HepG2 (cell line): Measurements from ENCODE around the gene FER1L5. TPM values are rescaled to one million over a fixed set of nuclear protein-coding genes. Genes with fewer than 3 reads are reported as not detected.

Experiments used
- ARID2 ChIP-seq: sonication (generic); formaldehyde crosslinking; IDR thresholded peaks from 2 replicates; pipeline ENCODE4 v1.8.1; 2022; ENCODE audit warnings: mild to moderate bottlenecking, missing genetic modification reagents, borderline replicate concordance
- BRCA1 ChIP-seq: sonication (generic); formaldehyde crosslinking; IDR thresholded peaks from 2 replicates; pipeline ENCODE4 v1.4.0; 2020; ENCODE audit warnings: missing genetic modification reagents
- DMTF1 ChIP-seq: sonication (generic); formaldehyde crosslinking; IDR thresholded peaks from 2 replicates; pipeline ENCODE4 v1.4.0; 2020; ENCODE audit warnings: mild to moderate bottlenecking, missing genetic modification reagents
- HES4 ChIP-seq: sonication (generic); formaldehyde crosslinking; IDR thresholded peaks from 2 replicates; pipeline ENCODE4 v1.9.0; 2021; ENCODE audit warnings: mild to moderate bottlenecking, missing genetic modification reagents, borderline replicate concordance
- HMGA1 ChIP-seq: sonication (generic); formaldehyde crosslinking; conservative IDR thresholded peaks from 2 replicates; pipeline ENCODE4 v1.4.0; 2020; ENCODE audit warnings: missing genetic modification reagents
- KLF16 ChIP-seq, 2 experiments: sonication (generic) in 1 of 2; formaldehyde crosslinking in 1 of 2; IDR thresholded peaks; 2 replicates each; pipeline versions ENCODE4 v1.6.1 to v1.8.0; 2016 to 2023; ENCODE audit warnings: missing genetic modification reagents in 2 of 2, missing compliant biosample characterization in 1 of 2
- RFXAP ChIP-seq: sonication (generic); formaldehyde crosslinking; IDR thresholded peaks from 2 replicates; pipeline ENCODE4 v1.4.0; 2020; ENCODE audit warnings: missing genetic modification reagents, borderline replicate concordance
- U2AF2 ChIP-seq: fragments of 200-400 bp; formaldehyde crosslinking; IDR thresholded peaks from 2 replicates; pipeline ENCODE4 v1.6.1; 2017; ENCODE audit warnings: low read depth, mild to moderate bottlenecking, low read length
- ZHX2 ChIP-seq, 2 experiments: sonication (generic) in 1 of 2; formaldehyde crosslinking in 1 of 2; IDR thresholded peaks; 2 replicates each; pipeline versions ENCODE4 v1.6.1 to v1.9.0; 2014 to 2022; ENCODE audit warnings: antibody characterized with exemption in 1 of 2, borderline replicate concordance in 1 of 2, inconsistent platforms in 1 of 2, low read depth in 1 of 2, missing genetic modification reagents in 1 of 2
- ZNF224 ChIP-seq: sonication (generic); formaldehyde crosslinking; IDR thresholded peaks from 2 replicates; pipeline ENCODE4 v1.5.0; 2020; ENCODE audit warnings: mild to moderate bottlenecking, missing genetic modification reagents
- ZNF264 ChIP-seq: sonication (generic); formaldehyde crosslinking; IDR thresholded peaks from 2 replicates; pipeline ENCODE4 v1.4.0; 2020; ENCODE audit warnings: missing genetic modification reagents
- ZNF430 ChIP-seq: sonication (generic); formaldehyde crosslinking; IDR thresholded peaks from 2 replicates; pipeline ENCODE4 v1.9.0; 2021; ENCODE audit warnings: mild to moderate bottlenecking, missing genetic modification reagents
- ZNF484 ChIP-seq: sonication (generic); formaldehyde crosslinking; IDR thresholded peaks from 2 replicates; pipeline ENCODE4 v1.5.1; 2020; ENCODE audit warnings: mild to moderate bottlenecking, low read depth, missing genetic modification reagents, borderline replicate concordance
- ZNF572 ChIP-seq: sonication (generic); formaldehyde crosslinking; IDR thresholded peaks from 2 replicates; pipeline ENCODE4 v1.5.1; 2020; ENCODE audit warnings: mild to moderate bottlenecking, missing genetic modification reagents
- ZNF597 ChIP-seq: sonication (generic); formaldehyde crosslinking; IDR thresholded peaks from 2 replicates; pipeline ENCODE4 v1.5.0; 2020; ENCODE audit warnings: missing genetic modification reagents
- ZNF7 ChIP-seq: IDR thresholded peaks from 2 replicates; pipeline ENCODE4 v1.6.1; 2016; ENCODE audit warnings: missing biosample characterization, missing genetic modification reagents
- ZNF747 ChIP-seq: sonication (generic); formaldehyde crosslinking; IDR thresholded peaks from 2 replicates; pipeline ENCODE4 v1.8.1; 2023; ENCODE audit warnings: missing genetic modification reagents, mild to moderate bottlenecking, borderline replicate concordance
- polyA plus RNA-seq, 8 experiments: library from polyadenylated mRNA; depleted of rRNA in 3 of 8; stranded (reverse) in 7 of 8; unstranded in 1 of 8; fragments of >200 nt; fragmentation: Illumina TruSeq in 4 of 8; extraction: Trizol in 4 of 8; gene quantifications; 2 replicates each; pipeline versions ENCODE4 v1.2.1 to v1.2.3, GENCODE V29; 2011 to 2016; ENCODE audit warnings: low read depth in 4 of 8, missing spikeins in 1 of 8, mixed read lengths in 1 of 8; ENCODE audit not compliant: insufficient read depth in 1 of 8
- total RNA-seq, 5 experiments: library from RNA; depleted of rRNA; stranded (reverse); fragments of >200 nt; fragmentation: Illumina TruSeq; extraction: Trizol; gene quantifications; 2 replicates each; pipeline ENCODE4 v1.2.3, GENCODE V29; 2016; ENCODE audit warnings: low read depth in 1 of 5

FER1L5 gene
- total and polyA plus RNA-seq, 2 of the 13 experiments (the other 11 are each of a cell fraction or from before 2014, with no cell fraction given) = 0.02 to 0.08 TPM

- TF ChIP-seq ZNF224 (CRISPR knock-in tag) (peak; percentile 95; the same call in 1 of the 2 replicates), ZHX2 (IDR thresholded peaks at IDR 0.05; ENCODE audit: low read depth) (peak; percentile 89), ZHX2 (CRISPR knock-in tag; IDR thresholded peaks at IDR 0.05; ENCODE audit: borderline replicate concordance) (0 out of 2 replicates have a peak, but pooled peaks have one; percentile 79), HMGA1 (CRISPR knock-in tag) (no peak), KLF16 (CRISPR knock-in tag; IDR thresholded peaks at IDR 0.05) (peak in 1 of 2 experiments; percentile 100; a peak in 2 of 4 replicates), ZNF747 (CRISPR knock-in tag) (peak; percentile 94), ARID2 (CRISPR knock-in tag) (peak; percentile 99), U2AF2 (0 out of 2 replicates have a peak, but pooled peaks have one; percentile 37), ZNF484 (no peak; the same call in 1 of the 2 replicates), ZNF430 (CRISPR knock-in tag) (peak; percentile 98), BRCA1 (CRISPR knock-in tag) (peak; percentile 94; the same call in 1 of the 2 replicates), DMTF1 (CRISPR knock-in tag) (no peak), ZNF7 (CRISPR knock-in tag) (peak; percentile 50; the same call in 1 of the 2 replicates), HES4 (CRISPR knock-in tag) (peak; percentile 97), ZNF597 (CRISPR knock-in tag) (no peak), ZNF264 (CRISPR knock-in tag) (peak; percentile 93), ZNF572 (CRISPR knock-in tag) (no peak), RFXAP (CRISPR knock-in tag) (peak; percentile 96)
These were observed 4.1 kb upstream of the FER1L5 start, which contains the start of gene KANSL3 (continued) for GRCh38 chr2:96638144-96639121.
